Measurements from ENCODE around the gene TRIM13.
A peak's percentile ranks its signal among the peaks of the same experiment; 100 is the strongest.
"Not testable (repeated sequence)": the region's sequence is repeated elsewhere in the genome, so short reads cannot be mapped to it uniquely, and the experiment has no call there.

TRIM13 gene

GRCh38 chr13:49996951-49997895 lies at the start of gene TRIM13:
TRIM13 (plus strand) TSS chr13:49997042; CDS start chr13:50011941, 14,899 bp downstream.
- DNase-seq (ENCODE audit: low read depth): peak; percentile 70

DNA sequence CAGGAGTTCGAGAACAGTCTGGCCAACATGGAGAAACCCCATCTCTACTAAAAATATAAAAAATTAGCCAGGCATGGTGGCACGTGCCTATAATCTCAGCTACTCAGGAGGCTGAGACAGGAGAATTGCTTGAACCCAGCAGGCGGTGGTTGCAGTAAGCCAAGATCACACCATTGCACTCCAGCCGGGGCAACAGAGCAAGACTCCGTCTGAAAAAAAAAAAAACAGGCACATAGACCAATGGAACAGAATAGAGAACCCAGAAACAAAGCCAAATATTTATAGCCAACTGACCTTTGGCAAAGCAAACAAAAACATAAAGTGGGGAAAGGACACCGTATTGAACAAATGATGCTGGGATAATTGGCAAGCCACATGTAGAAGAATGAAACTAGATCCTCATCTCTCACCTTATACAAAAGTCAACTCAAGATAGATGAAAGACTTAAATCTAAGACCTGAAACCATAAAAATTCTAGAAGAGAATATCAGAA lies 48.0 kb upstream of the TRIM13 start:
- not testable (repeated sequence) for DNase-seq (ENCODE audit: low read depth)

- DNase-seq (ENCODE audit: low read depth): no peak
Measured at GRCh38 chr13:49951754-49952535, 44.9 kb upstream of the TRIM13 start.

- no peak for DNase-seq (ENCODE audit: low read depth)
Measured at GRCh38 chr13:49953560-49953959, 43.3 kb upstream of the TRIM13 start.

GRCh38 chr13:49954674-49955455 lies 42.0 kb upstream of the TRIM13 start:
- no peak for DNase-seq (ENCODE audit: low read depth)

DNA sequence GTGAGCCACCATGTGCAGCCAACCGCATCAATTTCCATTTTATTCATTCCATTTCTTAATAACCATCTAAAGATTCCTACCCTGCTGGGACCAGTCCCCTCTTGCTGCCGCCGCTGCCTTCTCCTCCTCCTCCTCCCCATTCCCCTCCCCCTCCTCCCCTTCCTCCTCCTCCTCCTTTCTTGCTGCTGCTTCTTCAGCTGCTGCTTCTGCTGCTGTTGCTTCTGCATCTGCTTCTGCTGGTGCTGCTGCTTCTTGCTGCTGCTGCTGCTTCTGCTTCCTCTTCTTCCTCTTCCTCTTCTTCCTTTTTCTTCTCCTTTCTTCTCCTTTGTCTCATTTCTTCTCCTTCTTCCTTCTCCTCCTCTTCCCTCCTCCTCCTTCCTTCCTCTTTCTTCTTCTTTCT lies 40.7 kb upstream of the TRIM13 start:
- DNase-seq (ENCODE audit: low read depth): no peak

GRCh38 chr13:49958321-49958720 lies 38.5 kb upstream of the TRIM13 start:
- DNase-seq (ENCODE audit: low read depth): no peak

DNA sequence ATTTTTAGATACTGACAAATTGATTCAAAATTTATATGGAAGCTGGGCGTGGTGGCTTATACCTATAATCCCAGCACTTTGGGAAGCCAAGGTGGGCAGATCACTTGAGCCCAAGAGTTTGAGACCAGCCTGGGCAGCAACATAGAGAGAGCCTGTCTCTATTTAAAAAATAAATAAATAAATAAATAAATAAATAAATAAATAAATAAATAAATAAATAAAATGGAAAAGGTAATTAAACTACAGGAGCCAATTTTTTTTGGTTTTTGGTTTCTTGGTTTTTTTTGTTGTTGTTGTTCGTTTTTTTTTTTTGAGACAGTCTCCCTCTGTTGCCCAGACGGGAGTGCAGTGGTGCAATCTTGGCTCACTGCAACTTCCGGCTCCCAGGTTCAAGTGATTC lies 29.4 kb upstream of the TRIM13 start:
- no peak for DNase-seq (ENCODE audit: low read depth)

DNA sequence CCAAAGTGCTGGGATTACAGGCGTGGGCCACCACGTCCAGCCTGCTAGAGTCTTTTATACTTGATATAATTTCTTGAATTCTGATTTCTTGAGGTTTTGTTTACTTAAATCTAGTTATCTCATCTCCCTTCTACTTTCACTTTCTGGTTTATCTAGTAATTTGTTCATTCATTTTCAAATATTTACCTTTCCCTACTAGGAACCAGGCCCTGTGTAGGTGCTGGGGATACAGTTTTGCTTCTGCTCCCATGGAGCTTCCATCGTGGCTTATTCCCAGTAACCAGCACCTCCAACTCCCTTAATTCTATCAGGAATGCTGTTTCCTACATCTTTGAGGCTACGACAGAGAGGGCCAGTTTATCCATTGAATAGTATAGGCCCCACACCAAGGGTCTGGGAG lies 24.1 kb upstream of the TRIM13 start:
- no peak for DNase-seq (ENCODE audit: low read depth)

DNA sequence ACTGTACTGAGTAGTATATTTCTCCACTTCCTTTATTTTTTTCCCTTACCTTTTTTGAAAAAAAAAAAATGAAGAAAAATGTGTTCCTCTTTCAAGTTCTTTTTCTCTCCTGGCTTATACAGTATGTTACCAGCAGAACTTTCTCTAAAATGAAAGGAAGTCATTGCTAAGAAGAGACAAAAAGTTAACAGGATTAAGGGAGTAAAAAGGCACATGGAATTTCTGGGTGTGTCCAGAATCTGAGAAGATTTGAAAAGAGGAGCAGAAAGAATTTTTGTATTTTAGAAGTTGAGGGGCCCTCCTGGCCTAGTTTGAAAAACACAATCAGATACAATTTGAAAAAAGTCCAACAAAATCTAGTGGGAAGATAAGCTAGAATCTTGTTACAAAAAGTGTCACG lies 21.0 kb upstream of the TRIM13 start:
- DNase-seq (ENCODE audit: low read depth): no peak

DNA sequence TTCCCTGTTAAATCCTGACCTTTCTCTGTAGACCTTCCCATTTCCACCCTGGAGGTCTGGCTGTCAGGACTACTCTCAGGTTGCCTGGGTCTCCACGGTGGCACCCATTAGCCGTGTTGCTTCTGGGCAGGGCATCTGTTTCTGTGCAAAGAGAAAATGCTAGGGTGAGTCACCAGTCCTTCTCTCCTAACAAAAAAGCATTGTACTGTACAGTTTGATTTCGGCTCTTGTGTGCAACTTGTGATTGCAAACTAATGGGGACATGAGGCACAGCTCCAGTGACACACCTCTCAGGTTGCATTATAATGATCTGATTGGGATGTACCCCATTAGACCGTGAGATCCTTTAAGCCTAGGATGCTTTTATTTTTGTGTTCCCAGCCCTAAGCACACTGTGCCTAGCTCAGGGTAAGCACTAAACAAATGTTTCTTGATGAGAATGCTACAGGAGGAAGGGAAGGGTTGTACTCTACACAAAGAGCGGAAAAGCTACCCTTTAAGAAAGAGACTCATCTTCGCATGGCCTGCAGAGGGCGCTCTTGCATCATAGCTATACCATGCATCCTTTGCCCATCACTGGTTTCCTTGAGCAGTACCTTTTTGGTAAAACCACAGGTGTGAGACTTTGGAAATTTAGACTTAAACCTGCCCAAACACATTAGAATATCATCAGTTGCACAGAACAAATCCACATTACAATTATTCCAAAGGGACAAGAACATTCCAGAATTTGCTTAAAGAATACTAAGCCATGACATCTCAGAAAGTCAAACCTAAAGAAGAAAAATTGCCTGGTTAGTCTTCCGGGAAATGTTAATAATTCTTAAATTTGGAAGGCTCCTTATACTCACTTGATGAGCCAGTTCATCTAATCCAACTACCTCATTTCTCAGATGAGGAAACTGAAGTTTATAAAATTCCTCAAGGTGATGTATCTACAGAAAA lies 20.3 kb upstream of the TRIM13 start:
- peak; percentile 65 for DNase-seq (ENCODE audit: low read depth)

GRCh38 chr13:49977992-49978391 lies 18.9 kb upstream of the TRIM13 start:
- DNase-seq (ENCODE audit: low read depth): no peak

GRCh38 chr13:49980266-49980665 lies 16.6 kb upstream of the TRIM13 start:
- no peak for DNase-seq (ENCODE audit: low read depth)

- no peak for DNase-seq (ENCODE audit: low read depth)
Measured at GRCh38 chr13:49985129-49985528, 11.7 kb upstream of the TRIM13 start.

DNA sequence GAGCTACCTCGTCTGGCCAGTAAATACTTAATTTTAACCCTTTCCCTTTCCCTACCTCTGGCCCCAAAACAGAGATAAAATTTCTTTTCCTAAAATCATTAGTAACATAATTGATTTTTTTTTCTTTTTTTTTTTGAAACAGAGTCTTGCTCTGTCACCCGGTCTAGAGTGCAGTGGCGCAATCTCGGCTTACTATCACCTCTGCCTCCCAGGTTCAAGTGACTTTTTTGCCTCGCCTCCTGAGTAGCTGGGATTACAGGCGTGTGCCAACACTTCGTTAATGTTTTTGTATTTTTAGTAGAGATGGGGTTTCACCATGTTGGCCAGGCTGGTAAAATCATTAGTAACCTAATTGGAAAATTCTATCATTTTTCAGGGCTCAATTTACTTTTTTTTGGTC lies 10.4 kb upstream of the TRIM13 start:
- no peak for DNase-seq (ENCODE audit: low read depth)

- not testable (repeated sequence) for DNase-seq (ENCODE audit: low read depth)
Measured at GRCh38 chr13:49990612-49991011, 6.2 kb upstream of the TRIM13 start.

DNA sequence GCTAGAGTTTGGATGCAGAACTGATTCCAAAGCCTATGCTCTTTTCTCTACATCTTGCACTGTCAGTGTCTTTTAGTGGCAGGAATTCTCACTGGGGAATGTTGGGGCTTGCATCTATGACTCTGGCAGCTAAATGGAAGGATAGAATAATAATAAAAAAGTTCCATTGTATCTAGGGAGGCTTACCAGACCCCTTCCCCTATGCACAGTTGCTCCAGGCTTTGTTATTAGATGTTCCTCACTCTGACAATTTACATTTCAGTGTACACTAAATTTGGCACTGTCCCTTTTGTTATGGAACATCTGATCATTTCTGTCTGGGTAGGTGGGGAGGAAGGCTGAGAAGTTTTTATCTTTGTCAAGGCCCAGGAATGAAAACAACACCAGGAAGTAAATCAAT lies 3.7 kb upstream of the TRIM13 start:
- DNase-seq (ENCODE audit: low read depth): no peak

GRCh38 chr13:49993666-49994065 lies 3.2 kb upstream of the TRIM13 start:
- no peak for DNase-seq (ENCODE audit: low read depth)

GRCh38 chr13:49995625-49996101 lies 1.2 kb upstream of the TRIM13 start:
- no peak for DNase-seq (ENCODE audit: low read depth)

- DNase-seq (ENCODE audit: low read depth): peak; percentile 81
Measured at GRCh38 chr13:49996161-49996915, 504 bp upstream of the TRIM13 start.

All from stimulated activated CD4-positive, alpha-beta T cell treated with anti-CD3 and anti-CD28 coated beads, Interleukin-2, amount 100 ng/mL, for 4 hours (primary cell).